Right renal pelvis (tissue), 4 donors: ENCODE measurements around the gene PROK1. TPM values are rescaled to one million over a fixed set of nuclear protein-coding genes. Genes with fewer than 3 reads are reported as not detected.

ENCODE experiments used
- polyA plus RNA-seq, 4 donors: library from polyadenylated mRNA; unstranded; fragments of 120-200 nt; gene quantifications; one replicate each; pipeline ENCODE4 v1.2.1, GENCODE V29; 2013; ENCODE audit not compliant: insufficient read length in 4 of 4

Gene PROK1
- polyA plus RNA-seq, 4 donors: 0.19 to 0.70 (median 0.31) TPM

Other genes with a start within 250 kb of the PROK1 start
- 1 to 10 TPM; 4.9 to 7.1 (median 5.6) TPM for gene KCNC4, start 240.8 kb upstream of the PROK1 start, polyA plus RNA-seq
- 10 to 100 TPM in 3 of 4 donors, 1 to 10 TPM in 1; 9.8 to 10.7 (median 10.3) TPM for gene RBM15, start 111.8 kb upstream of the PROK1 start, polyA plus RNA-seq
- gene SLC16A4, start 60.1 kb upstream of the PROK1 start, polyA plus RNA-seq: 100 to 1,000 TPM in 1 of 4 donors, 10 to 100 TPM in 3; 81.0 to 119 (median 82.7) TPM
- 100 to 1,000 TPM; 277 to 315 (median 298) TPM for gene LAMTOR5, start 43.5 kb upstream of the PROK1 start, polyA plus RNA-seq
- gene KCNA10, start 68.0 kb downstream of the PROK1 start, polyA plus RNA-seq: not detected
- gene KCNA2, start 155.2 kb downstream of the PROK1 start, polyA plus RNA-seq: under 1 TPM; 0.44 to 0.82 (median 0.51) TPM
- gene KCNA3, start 223.8 kb downstream of the PROK1 start, polyA plus RNA-seq: under 1 TPM in 3 of 4 donors, not detected in 1; 0.08 to 0.24 (median 0.22) TPM